IMR-90 (cell line): Measurements from ENCODE around the gene ZNF134. TPM values are rescaled to one million over a fixed set of nuclear protein-coding genes. Genes with fewer than 3 reads are reported as not detected.

Experiments used
- ATAC-seq: fragments of 200-7000 bp; cut with Tn5 transposase; 2 replicates; pipeline ENCODE4 v1.9.1; 2020; ENCODE audit warnings: low read depth, mild to moderate bottlenecking, moderate library complexity
- BruUV-seq: library from RNA; stranded (reverse); fragments of 400-500 nt; replicated peaks from 2 replicates; lab custom pipeline; 2021; lab: Mats Ljungman, UMichigan
- CTCF ChIA-PET: fragments of 300-600 bp; formaldehyde crosslinking; extraction: SDS; loops from one replicate; lab custom pipeline; 2021; ENCODE audit warnings: antibody characterized with exemption; lab: Yijun Ruan, JAX
- POLR2A ChIA-PET: fragments of 300-600 bp; sonication (Branson Sonifier 250); formaldehyde crosslinking; loops from one replicate; lab custom pipeline; 2022; ENCODE audit warnings: antibody characterized with exemption; ENCODE audit not compliant: unreplicated experiment; lab: Charles Lee
- DNase-seq: peaks from one replicate; pipeline ENCODE4 v3.0.0; 2013
- H2AFZ ChIP-seq: replicated peaks from 2 replicates; pipeline ENCODE3; 2013; ENCODE audit warnings: low read length, mild to moderate bottlenecking; ENCODE audit not compliant: poor library complexity
- H2AK5ac ChIP-seq: 2 replicates; pipeline ENCODE4 v1.6.1; 2013; ENCODE audit warnings: low read depth, low read length, inconsistent platforms
- H2AK9ac ChIP-seq: replicated peaks from 2 replicates; pipeline ENCODE3; 2013; ENCODE audit warnings: mild to moderate bottlenecking, low read depth, low read length, moderate library complexity; ENCODE audit not compliant: poor library complexity
- H2BK120ac ChIP-seq: 2 replicates; pipeline ENCODE4 v1.6.1; 2013; ENCODE audit warnings: low read depth, low read length, inconsistent platforms
- H2BK15ac ChIP-seq: 3 replicates; pipeline ENCODE4 v1.6.1; 2013; ENCODE audit warnings: low read depth, low read length, inconsistent platforms
- H2BK20ac ChIP-seq: 2 replicates; pipeline ENCODE4 v1.6.1; 2013; ENCODE audit warnings: low read depth, mild to moderate bottlenecking, inconsistent platforms, low read length, moderate library complexity
- H2BK5ac ChIP-seq: 2 replicates; pipeline ENCODE4 v1.6.1; 2013; ENCODE audit warnings: mild to moderate bottlenecking, low read depth, low read length, inconsistent platforms; ENCODE audit not compliant: poor library complexity, severe bottlenecking
- H3K14ac ChIP-seq: replicated peaks from 2 replicates; pipeline ENCODE4 v1.6.1; 2013; ENCODE audit warnings: low read depth, low read length, inconsistent platforms
- H3K18ac ChIP-seq: 2 replicates; pipeline ENCODE4 v1.6.1; 2013; ENCODE audit warnings: low read depth, low read length, control low read depth
- H3K23ac ChIP-seq: 2 replicates; pipeline ENCODE4 v1.6.1; 2013; ENCODE audit warnings: low read depth, low read length, inconsistent platforms
- H3K27ac ChIP-seq: 2 replicates; pipeline ENCODE4 v1.5.1; 2013; ENCODE audit warnings: mild to moderate bottlenecking, control low read depth, low read length; ENCODE audit not compliant: insufficient read depth
- H3K27me3 ChIP-seq: 2 replicates; pipeline ENCODE4 v1.6.1; 2013; ENCODE audit warnings: low read length; ENCODE audit not compliant: control insufficient read depth, insufficient read depth
- H3K36me3 ChIP-seq: 2 replicates; pipeline ENCODE4 v1.6.1; 2013; ENCODE audit warnings: low read length, mixed read lengths; ENCODE audit not compliant: control insufficient read depth, insufficient read depth
- H3K4ac ChIP-seq: 2 replicates; pipeline ENCODE4 v1.6.1; 2013; ENCODE audit warnings: low read depth, low read length, inconsistent platforms
- H3K4me1 ChIP-seq: 2 replicates; pipeline ENCODE4 v1.6.1; 2013; ENCODE audit warnings: low read length, mixed read lengths; ENCODE audit not compliant: control insufficient read depth, insufficient read depth
- H3K4me2 ChIP-seq: 2 replicates; pipeline ENCODE4 v1.6.1; 2013; ENCODE audit warnings: low read depth, mild to moderate bottlenecking, control low read depth, low read length, moderate library complexity
- H3K4me3 ChIP-seq: 2 replicates; pipeline ENCODE4 v1.5.1; 2013; ENCODE audit warnings: low read depth, mild to moderate bottlenecking, control low read depth, low read length, moderate library complexity; ENCODE audit not compliant: insufficient read depth
- H3K56ac ChIP-seq: 2 replicates; pipeline ENCODE4 v1.6.1; 2013; ENCODE audit warnings: low read length, inconsistent platforms; ENCODE audit not compliant: insufficient read depth; ENCODE audit errors: extremely low read depth
- H3K79me1 ChIP-seq, 2 experiments: 2 replicates each; pipeline ENCODE4 v1.6.1; 2013; ENCODE audit warnings: low read length in 2 of 2, inconsistent platforms in 1 of 2, low read depth in 1 of 2
- H3K9ac ChIP-seq: 2 replicates; pipeline ENCODE4 v1.6.1; 2013; ENCODE audit warnings: low read depth, low read length, control low read depth
- H3K9me1 ChIP-seq: 2 replicates; pipeline ENCODE4 v1.6.1; 2013; ENCODE audit warnings: low read length, inconsistent platforms; ENCODE audit not compliant: insufficient read depth
- H3K9me3 ChIP-seq: 2 replicates; pipeline ENCODE4 v1.6.1; 2013; ENCODE audit warnings: low read length; ENCODE audit not compliant: control insufficient read depth, insufficient read depth
- H4K20me1 ChIP-seq: 2 replicates; pipeline ENCODE4 v1.6.1; 2013; ENCODE audit warnings: low read length, inconsistent platforms; ENCODE audit not compliant: insufficient read depth
- H4K5ac ChIP-seq: 2 replicates; pipeline ENCODE4 v1.6.1; 2013; ENCODE audit warnings: mild to moderate bottlenecking, low read depth, low read length, control low read depth
- H4K8ac ChIP-seq, 2 experiments: 2 replicates each; pipeline ENCODE4 v1.6.1; 2013; ENCODE audit warnings: low read depth in 2 of 2, low read length in 2 of 2, control low read depth in 1 of 2, inconsistent platforms in 1 of 2
- H4K91ac ChIP-seq: 2 replicates; pipeline ENCODE4 v1.6.1; 2013; ENCODE audit warnings: low read depth, low read length, inconsistent platforms; ENCODE audit not compliant: insufficient read depth
- BHLHE40 ChIP-seq: fragments of 150-350 bp; IDR thresholded peaks from 2 replicates; pipeline ENCODE4 v1.6.1; 2016; ENCODE audit warnings: mild to moderate bottlenecking, low read depth, low read length
- CEBPB ChIP-seq: IDR thresholded peaks from 2 replicates; pipeline ENCODE4 v1.6.1; 2012; ENCODE audit warnings: low read depth, low read length, improper control_type of control experiment
- CHD1 ChIP-seq: IDR thresholded peaks from 2 replicates; pipeline ENCODE4 v1.6.1; 2012; ENCODE audit warnings: low read depth, low read length, improper control_type of control experiment
- CTCF ChIP-seq: conservative IDR thresholded peaks from 2 replicates; pipeline ENCODE4 v1.5.1; 2012; ENCODE audit warnings: mild to moderate bottlenecking, low read depth, low read length, improper control_type of control experiment
- ELK1 ChIP-seq: fragments of 150-350 bp; IDR thresholded peaks from 2 replicates; pipeline ENCODE4 v1.6.1; 2016; ENCODE audit warnings: low read depth, mild to moderate bottlenecking, low read length, moderate library complexity, borderline replicate concordance
- FOS ChIP-seq: fragments of 150-350 bp; IDR thresholded peaks from 2 replicates; pipeline ENCODE4 v1.6.1; 2016; ENCODE audit warnings: low read depth, low read length
- MAFK ChIP-seq: IDR thresholded peaks from 2 replicates; pipeline ENCODE4 v1.6.1; 2012; ENCODE audit warnings: low read depth, low read length, improper control_type of control experiment
- MAZ ChIP-seq: IDR thresholded peaks from 2 replicates; pipeline ENCODE4 v1.6.1; 2012; ENCODE audit warnings: low read depth, mild to moderate bottlenecking, low read length, improper control_type of control experiment, moderate library complexity, borderline replicate concordance
- MXI1 ChIP-seq: IDR thresholded peaks from 2 replicates; pipeline ENCODE4 v1.6.1; 2012; ENCODE audit warnings: low read depth, mild to moderate bottlenecking, low read length, moderate library complexity, borderline replicate concordance
- NFE2L2 ChIP-seq: fragments of 150-350 bp; IDR thresholded peaks from 2 replicates; pipeline ENCODE4 v1.6.1; 2016; ENCODE audit warnings: low read depth, mild to moderate bottlenecking, low read length
- POLR2A ChIP-seq: IDR thresholded peaks from 2 replicates; pipeline ENCODE4 v1.6.1; 2012; ENCODE audit warnings: mild to moderate bottlenecking, low read depth, low read length
- RAD21 ChIP-seq: IDR thresholded peaks from 2 replicates; pipeline ENCODE4 v1.6.1; 2012; ENCODE audit warnings: low read length, improper control_type of control experiment
- RCOR1 ChIP-seq: IDR thresholded peaks from 2 replicates; pipeline ENCODE4 v1.6.1; 2012; ENCODE audit warnings: mild to moderate bottlenecking, low read length, improper control_type of control experiment; ENCODE audit not compliant: insufficient replicate concordance
- RFX5 ChIP-seq: IDR thresholded peaks from 2 replicates; pipeline ENCODE4 v1.8.0; 2012; ENCODE audit warnings: low read depth, mild to moderate bottlenecking, low read length, moderate library complexity
- WGBS, 2 experiments: methylation state at CpG; one replicate each; pipeline versions ENCODE4 v1.1.5 to v1.1.7; 2013; ENCODE audit warnings: missing lambda C conversion rate in 2 of 2; ENCODE audit not compliant: insufficient read length in 1 of 2; ENCODE audit errors: extremely low coverage in 2 of 2; 5-methylcytosine and 5-hydroxymethylcytosine counted together
- dilution Hi-C: fragments of 300-500 bp; cut with HindIII; formaldehyde crosslinking; loops from one replicate; pipeline ENCODE4 v1.14.3; 2018; ENCODE audit warnings: low sequenced_read_pairs; ENCODE audit not compliant: unreplicated experiment
- in situ Hi-C: fragments of 300-500 bp; cut with MboI; formaldehyde crosslinking; loops from 3 replicates; pipeline ENCODE4 v1.14.3; 2019; ENCODE audit warnings: low sequenced_read_pairs, inconsistent platforms, mixed read lengths
- intact Hi-C: fragments of 100-400 bp; cut with micrococcal nuclease; formaldehyde crosslinking; loops from 2 replicates; pipeline ENCODE4 v1.10.0; 2022
- polyA plus RNA-seq, 3 experiments: library from polyadenylated mRNA; depleted of rRNA; stranded (reverse); fragments of >200 nt; gene quantifications; 2 replicates each; pipeline ENCODE4 v1.2.3, GENCODE V29; 2012; ENCODE audit warnings: low replicate concordance in 1 of 3
- total RNA-seq: library from RNA; depleted of rRNA; stranded (reverse); fragments of >200 nt; gene quantifications from 2 replicates; pipeline ENCODE4 v1.2.3, GENCODE V29; 2012

ZNF134 gene
- total and polyA plus RNA-seq, 2 of the 4 experiments (the other 2 are of a cell fraction): 6.2 to 31.0 TPM

GRCh38 chr19:57583521-57584416 lies 30.3 kb upstream of the ZNF134 start, which contains the start of gene ZIK1:
ZIK1 (plus strand) TSS chr19:57584145; CDS start chr19:57584357, 212 bp downstream.
- Histone ChIP-seq H2AK5ac (peak within 1 kb of the TSS; percentile 7; the same call in 1 of the 2 replicates), H2BK120ac (no peak within 1 kb of the TSS), H4K91ac (peak within 1 kb of the TSS; percentile 50), H4K8ac (peak within 1 kb of the TSS; percentile 84 to 98), H4K5ac (peak within 1 kb of the TSS; percentile 97), H3K14ac (peak within 1 kb of the TSS; percentile 56), H3K79me1 (peaks cover 14 to 29% of the 10 kb centered on the region in 2 experiments), H3K36me3 (peaks cover 10% of the 10 kb centered on the region), H3K9me1 (no peaks in the 10 kb centered on the region; the same call in 1 of the 2 replicates), H3K4me1 (peaks cover 4% of the 10 kb centered on the region), H2AK9ac (peak within 1 kb of the TSS; percentile 88), H3K4me2 (peak within 1 kb of the TSS; percentile 88), H3K23ac (peak within 1 kb of the TSS; percentile 1; the same call in 1 of the 2 replicates), H3K4me3 (peak within 1 kb of the TSS; percentile 70), H3K9me3 (peaks cover 18% of the 10 kb centered on the region), H2BK15ac (peak within 1 kb of the TSS; percentile 15; the same call in 1 of the 3 replicates), H3K9ac (peak within 1 kb of the TSS; percentile 67), H3K27ac (peak within 1 kb of the TSS; percentile 72), H2BK5ac (peak within 1 kb of the TSS; percentile 42), H2BK20ac (no peak within 1 kb of the TSS), H4K20me1 (0 out of 2 replicates have a peak, but pooled peaks cover 3% of the 10 kb centered on the region), H2AFZ (peak within 1 kb of the TSS; percentile 99), H3K56ac (no peak within 1 kb of the TSS), H3K4ac (peak within 1 kb of the TSS; percentile 72), H3K18ac (peak within 1 kb of the TSS; percentile 70), H3K27me3 (no peaks in the 10 kb centered on the region)
- DNase-seq: peak; percentile 92
- in situ Hi-C loops (no loop called here), intact Hi-C loops (no loop called here), dilution Hi-C loops (no loop called here)
- 2% methylated on average over 38 of the region's 76 CpGs; no CpG with 5 or more reads in 1 of the 2 experiments for WGBS, 2 experiments
- no TSS peak for BruUV-seq
- ATAC-seq: peak; percentile 91
- ChIA-PET CTCF (no interaction called here), POLR2A (interaction anchor here (0.5 kb wide), 1 partner anchor 29 kb away, joined by 3 read pairs; no protein-coding TSS in a partner anchor)
- TF ChIP-seq RCOR1 (no peak), RAD21 (no peak), CEBPB (no peak), MAFK (no peak), RFX5 (no peak), BHLHE40 (no peak), POLR2A (no peak), MAZ (peak; percentile 25; the same call in 1 of the 2 replicates), CHD1 (no peak), CTCF (no peak), FOS (no peak), MXI1 (no peak), ELK1 (no peak), NFE2L2 (no peak)
